GF-D8 (cell line): Measurements from ENCODE around the gene MSI2.

Experiments
- DNase-seq: peaks from one replicate; lab custom pipeline; 2025; lab: John Stamatoyannopoulos, UW

Gene MSI2

GRCh38 chr17:57721967-57722703 lies 465.8 kb downstream of the MSI2 start:
- DNase-seq: no peak

GRCh38 chr17:57722704-57723043 lies 466.4 kb downstream of the MSI2 start:
- no peak for DNase-seq

- no peak for DNase-seq
These were observed 467.2 kb downstream of the MSI2 start for GRCh38 chr17:57723427-57724025.

- DNase-seq: no peak
These were observed 467.9 kb downstream of the MSI2 start for GRCh38 chr17:57724026-57724728.

- no peak for DNase-seq
These were observed 468.4 kb downstream of the MSI2 start for GRCh38 chr17:57724729-57725125.

GRCh38 chr17:57726213-57726790 lies 470.0 kb downstream of the MSI2 start:
- no peak for DNase-seq

GRCh38 chr17:57726838-57727237 lies 470.5 kb downstream of the MSI2 start:
- no peak for DNase-seq

GRCh38 chr17:57727630-57728175 lies 471.4 kb downstream of the MSI2 start:
- no peak for DNase-seq

GRCh38 chr17:57730026-57730701 lies 473.8 kb downstream of the MSI2 start:
- no peak for DNase-seq

- no peak for DNase-seq
These were observed 475.7 kb downstream of the MSI2 start for GRCh38 chr17:57732062-57732461.

- no peak for DNase-seq
These were observed 476.8 kb downstream of the MSI2 start for GRCh38 chr17:57733085-57733484.
